Coronary artery (tissue), 2 donors: ENCODE measurements around the gene XRCC5.

Experiments used
- DNase-seq: peaks from one replicate; pipeline ENCODE4 v3.0.0-alpha.2; 2017; ENCODE audit warnings: low spot score
- H3K27ac ChIP-seq, 2 donors: fragments of 200-600 bp; sonication (generic); one replicate each; pipeline ENCODE4 v1.5.1; 2016 to 2019
- H3K4me3 ChIP-seq: fragments of 200-600 bp; sonication (generic); 2 replicates; pipeline ENCODE4 v1.5.1; 2016; ENCODE audit warnings: mild to moderate bottlenecking, moderate library complexity
- CTCF ChIP-seq: fragments of 200-600 bp; sonication (generic); IDR thresholded peaks from one replicate; pipeline ENCODE4 v1.5.1; 2019; ENCODE audit warnings: antibody characterized with exemption

Gene XRCC5

GRCh38 chr2:216108967-216109921 lies at the start of gene XRCC5:
XRCC5 (plus strand) TSS chr2:216109348; CDS start chr2:216109437, 89 bp downstream.
- peak within 1 kb of the TSS; percentile 75 for H3K4me3 ChIP-seq
- H3K27ac ChIP-seq = peak within 1 kb of the TSS; percentile 73 to 85
- TF ChIP-seq CTCF = no peak
- DNase-seq = peak; percentile 96

- H3K27ac ChIP-seq = no peak overlapping the region
- no peak for DNase-seq
- TF ChIP-seq CTCF = no peak
- H3K4me3 ChIP-seq = no peak overlapping the region
These were observed 45.0 kb upstream of the XRCC5 start for GRCh38 chr2:216064014-216064630.

GRCh38 chr2:216064665-216065064 lies 44.5 kb upstream of the XRCC5 start:
- no peak overlapping the region for H3K4me3 ChIP-seq
- no peak for TF ChIP-seq CTCF
- no peak overlapping the region for H3K27ac ChIP-seq
- no peak for DNase-seq

- TF ChIP-seq CTCF = no peak
- H3K27ac ChIP-seq = no peak overlapping the region
- no peak for DNase-seq
These were observed 42.9 kb upstream of the XRCC5 start for GRCh38 chr2:216066230-216066629.

GRCh38 chr2:216069028-216069427 lies 40.1 kb upstream of the XRCC5 start:
- Histone ChIP-seq H3K27ac (no peak overlapping the region), H3K4me3 (no peak overlapping the region)
- no peak for DNase-seq
- no peak for TF ChIP-seq CTCF

More at GRCh38 chr2:216066230-216066629, 42.9 kb upstream of the XRCC5 start:
- H3K4me3 ChIP-seq = no peak overlapping the region

- no peak for TF ChIP-seq CTCF
These were observed 39.0 kb upstream of the XRCC5 start for GRCh38 chr2:216070195-216070594.

More at GRCh38 chr2:216070195-216070594, 39.0 kb upstream of the XRCC5 start:
- H3K4me3 ChIP-seq = no peak overlapping the region
- no peak for DNase-seq
- H3K27ac ChIP-seq = no peak overlapping the region
